Vagina (tissue), 2 donors: Measurements from ENCODE around the gene MGMT.

Experiments used
- POLR2A ChIP-seq, 2 donors: fragments of 450-650 bp; IDR thresholded peaks; one replicate each; pipeline ENCODE4 v1.6.1; 2017; ENCODE audit warnings: antibody characterized with exemption in 2 of 2, mild to moderate bottlenecking in 2 of 2, moderate library complexity in 2 of 2
- TF ChIP-seq, protein P1 (sequence below), 3 experiments: fragments of 450-650 bp in 2 of 3; fragments of 200-600 bp in 1 of 3; sonication (generic) in 1 of 3; IDR thresholded peaks; one replicate each; pipeline ENCODE4 v1.5.1; 2017 to 2019; ENCODE audit warnings: antibody characterized with exemption in 3 of 3, mild to moderate bottlenecking in 2 of 3, moderate library complexity in 2 of 3

DNA sequence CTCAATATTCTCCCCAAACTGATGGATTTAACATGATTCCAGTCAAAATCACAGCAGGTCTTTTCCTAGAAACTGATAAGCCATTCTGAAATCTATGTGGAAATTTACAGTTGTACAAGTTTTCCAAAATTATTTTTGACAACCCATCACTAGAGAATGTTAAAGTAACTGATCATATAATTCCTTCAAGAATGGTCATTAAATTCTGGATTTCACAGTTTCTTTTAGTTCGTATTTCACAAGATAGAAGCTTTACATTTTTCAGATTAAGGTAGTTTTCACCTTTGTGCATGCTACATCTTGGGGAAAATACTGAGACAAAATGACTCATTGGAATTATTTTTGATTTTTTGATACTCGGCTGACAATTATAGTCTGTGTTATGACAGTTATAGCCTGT is 174.3 kb downstream of the MGMT start:
- TF ChIP-seq, protein P1, sequence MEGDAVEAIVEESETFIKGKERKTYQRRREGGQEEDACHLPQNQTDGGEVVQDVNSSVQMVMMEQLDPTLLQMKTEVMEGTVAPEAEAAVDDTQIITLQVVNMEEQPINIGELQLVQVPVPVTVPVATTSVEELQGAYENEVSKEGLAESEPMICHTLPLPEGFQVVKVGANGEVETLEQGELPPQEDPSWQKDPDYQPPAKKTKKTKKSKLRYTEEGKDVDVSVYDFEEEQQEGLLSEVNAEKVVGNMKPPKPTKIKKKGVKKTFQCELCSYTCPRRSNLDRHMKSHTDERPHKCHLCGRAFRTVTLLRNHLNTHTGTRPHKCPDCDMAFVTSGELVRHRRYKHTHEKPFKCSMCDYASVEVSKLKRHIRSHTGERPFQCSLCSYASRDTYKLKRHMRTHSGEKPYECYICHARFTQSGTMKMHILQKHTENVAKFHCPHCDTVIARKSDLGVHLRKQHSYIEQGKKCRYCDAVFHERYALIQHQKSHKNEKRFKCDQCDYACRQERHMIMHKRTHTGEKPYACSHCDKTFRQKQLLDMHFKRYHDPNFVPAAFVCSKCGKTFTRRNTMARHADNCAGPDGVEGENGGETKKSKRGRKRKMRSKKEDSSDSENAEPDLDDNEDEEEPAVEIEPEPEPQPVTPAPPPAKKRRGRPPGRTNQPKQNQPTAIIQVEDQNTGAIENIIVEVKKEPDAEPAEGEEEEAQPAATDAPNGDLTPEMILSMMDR (IDR thresholded peaks at IDR 0.05) = no peak
- no peak for TF ChIP-seq POLR2A (IDR thresholded peaks at IDR 0.05)
